HG03135 (cell line): Measurements from ENCODE around the gene MSX1.
A peak's percentile ranks its signal among the peaks of the same experiment; 100 is the strongest.

Experiments
- ATAC-seq: cut with Tn5 transposase; IDR thresholded peaks from one replicate; pipeline ENCODE4 v1.9.1; 2021; ENCODE audit warnings: mild to moderate bottlenecking, moderate library complexity; ENCODE audit not compliant: unreplicated experiment

MSX1 gene

GRCh38 chr4:4838936-4839810, 20.3 kb upstream of the MSX1 start:
- ATAC-seq, result no peak

DNA sequence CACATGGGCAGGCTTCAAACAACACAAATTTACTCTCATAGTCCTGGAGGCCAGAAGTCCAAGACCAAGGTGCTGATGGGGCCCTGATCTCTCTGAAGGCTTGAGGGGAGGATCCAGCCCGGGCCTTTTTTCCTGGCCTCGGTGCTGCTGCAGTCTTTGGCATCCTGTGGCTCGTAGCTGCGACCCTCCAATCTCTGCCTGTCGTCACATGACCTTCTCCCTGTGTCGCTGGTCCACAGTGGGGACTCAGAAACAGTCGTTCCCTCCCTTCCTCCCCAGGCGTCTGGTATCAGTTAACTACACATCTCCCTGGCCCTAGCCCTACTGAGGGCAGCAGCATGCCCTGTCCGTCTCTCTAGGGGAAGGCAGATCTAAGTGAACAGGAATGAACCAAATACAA, 19.1 kb upstream of the MSX1 start:
- ATAC-seq, result no peak

GRCh38 chr4:4841156-4841555, 18.3 kb upstream of the MSX1 start:
- no peak for ATAC-seq

- no peak for ATAC-seq
These were observed 16.7 kb upstream of the MSX1 start for GRCh38 chr4:4842476-4843441.

DNA sequence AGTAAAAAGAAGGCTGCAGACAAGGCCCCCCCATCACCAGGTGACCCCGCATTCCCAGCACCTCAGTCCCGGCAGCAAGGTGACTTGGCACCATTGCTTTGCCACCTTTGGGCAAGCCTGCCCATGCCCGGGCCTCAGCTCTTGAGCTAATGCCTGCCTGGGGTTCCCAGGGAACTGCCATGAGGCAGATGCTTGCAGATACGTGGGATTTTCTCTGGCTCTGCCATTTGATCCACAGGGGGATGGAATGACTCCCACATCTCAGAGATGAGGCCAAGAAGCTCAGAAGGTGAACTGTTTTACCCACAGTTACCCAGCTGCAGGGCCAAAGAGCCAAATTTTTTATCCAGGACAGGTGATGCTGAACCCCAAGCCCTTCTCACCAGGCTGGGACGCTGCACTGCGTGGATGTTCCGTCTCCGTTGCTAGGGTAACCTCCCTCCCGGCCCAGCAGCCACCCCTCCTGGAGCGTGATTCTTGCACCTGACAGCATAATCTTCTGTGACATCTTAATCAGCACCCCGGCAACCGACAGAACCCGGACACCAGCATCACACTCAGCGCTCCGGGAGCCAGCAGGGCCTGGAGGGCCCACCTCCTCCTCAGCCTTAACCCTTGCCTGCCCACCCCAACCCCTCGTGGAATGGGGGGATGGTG, 15.7 kb upstream of the MSX1 start:
- ATAC-seq, result no peak

GRCh38 chr4:4845027-4845426, 14.4 kb upstream of the MSX1 start:
- ATAC-seq, result no peak

DNA sequence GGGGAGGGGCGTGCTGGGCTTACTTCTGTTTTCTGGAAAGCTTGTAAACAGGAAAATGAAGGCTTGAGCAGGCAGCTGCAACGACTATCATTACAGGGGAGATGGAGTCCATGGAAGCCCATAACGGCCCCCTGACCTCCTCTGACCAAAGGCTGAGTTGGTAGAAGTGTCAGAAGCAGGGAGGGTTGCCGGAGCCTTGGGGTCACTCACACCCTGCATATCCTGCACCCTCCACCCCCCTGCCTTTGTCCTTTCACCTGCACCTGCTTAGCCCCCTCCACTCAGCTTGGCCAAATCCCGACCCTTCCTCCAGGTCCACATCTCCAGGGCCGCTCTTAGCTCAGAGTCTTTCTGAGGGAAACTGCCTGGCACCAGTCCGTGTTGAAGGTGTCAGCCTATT, 12.5 kb upstream of the MSX1 start:
- no peak for ATAC-seq

- no peak for ATAC-seq
These were observed 10.9 kb upstream of the MSX1 start for GRCh38 chr4:4848540-4848939.

GRCh38 chr4:4849106-4849505, 10.4 kb upstream of the MSX1 start:
- no peak for ATAC-seq

DNA sequence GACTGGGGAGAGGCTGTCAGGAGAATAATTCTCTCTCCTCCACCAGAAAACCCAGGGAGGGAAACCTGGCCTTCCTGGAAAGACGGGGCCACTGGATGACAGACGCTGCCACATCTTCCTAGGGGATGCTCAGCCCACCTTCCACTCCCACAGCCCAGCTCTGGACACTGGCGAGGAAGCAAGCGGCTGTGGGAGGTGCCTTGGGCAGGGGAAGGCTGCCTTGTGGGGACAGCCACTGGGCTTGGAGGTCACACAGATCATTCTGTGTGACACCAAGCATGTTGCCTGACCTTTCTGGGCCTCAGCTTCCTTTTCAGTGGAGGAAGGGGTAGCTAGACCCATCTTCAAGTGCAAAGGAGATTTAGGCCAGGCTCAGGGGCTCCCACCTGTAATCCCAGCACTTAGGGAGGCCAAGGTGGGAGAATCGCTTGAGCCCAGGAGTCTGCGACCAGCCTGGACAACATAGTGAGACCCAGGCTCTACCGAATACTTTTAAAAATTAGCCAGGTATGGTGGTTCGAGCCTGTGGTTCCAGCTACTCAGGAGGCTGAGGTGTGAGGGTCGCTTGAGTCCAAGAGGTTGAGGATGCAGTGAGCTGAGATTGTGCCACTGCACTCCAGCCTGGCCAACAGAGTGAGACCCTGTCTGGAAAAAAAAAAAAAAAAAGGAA, 9.8 kb upstream of the MSX1 start:
- ATAC-seq, result no peak

GRCh38 chr4:4851081-4851480, 8.4 kb upstream of the MSX1 start:
- ATAC-seq, result no peak

DNA sequence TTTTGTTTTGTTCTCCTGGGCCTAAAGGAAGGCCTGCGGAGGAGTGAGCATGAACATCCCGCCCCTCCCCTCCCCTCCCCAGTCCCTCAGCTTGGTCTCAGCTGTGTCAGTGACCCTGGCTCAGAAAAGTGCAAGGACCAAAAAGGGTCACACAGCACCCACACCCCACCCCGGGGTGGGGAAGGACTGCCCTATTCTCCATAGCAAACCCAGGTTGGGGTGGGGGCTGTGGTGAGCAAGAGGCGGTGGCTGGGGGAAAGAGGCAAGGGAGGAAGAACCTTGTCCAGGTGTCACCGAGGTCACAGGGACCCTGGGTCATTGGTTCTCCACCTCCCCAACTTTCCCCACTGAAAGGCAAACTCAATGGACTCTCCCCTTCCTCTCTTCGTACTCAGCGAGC, 7.6 kb upstream of the MSX1 start:
- no peak for ATAC-seq

DNA sequence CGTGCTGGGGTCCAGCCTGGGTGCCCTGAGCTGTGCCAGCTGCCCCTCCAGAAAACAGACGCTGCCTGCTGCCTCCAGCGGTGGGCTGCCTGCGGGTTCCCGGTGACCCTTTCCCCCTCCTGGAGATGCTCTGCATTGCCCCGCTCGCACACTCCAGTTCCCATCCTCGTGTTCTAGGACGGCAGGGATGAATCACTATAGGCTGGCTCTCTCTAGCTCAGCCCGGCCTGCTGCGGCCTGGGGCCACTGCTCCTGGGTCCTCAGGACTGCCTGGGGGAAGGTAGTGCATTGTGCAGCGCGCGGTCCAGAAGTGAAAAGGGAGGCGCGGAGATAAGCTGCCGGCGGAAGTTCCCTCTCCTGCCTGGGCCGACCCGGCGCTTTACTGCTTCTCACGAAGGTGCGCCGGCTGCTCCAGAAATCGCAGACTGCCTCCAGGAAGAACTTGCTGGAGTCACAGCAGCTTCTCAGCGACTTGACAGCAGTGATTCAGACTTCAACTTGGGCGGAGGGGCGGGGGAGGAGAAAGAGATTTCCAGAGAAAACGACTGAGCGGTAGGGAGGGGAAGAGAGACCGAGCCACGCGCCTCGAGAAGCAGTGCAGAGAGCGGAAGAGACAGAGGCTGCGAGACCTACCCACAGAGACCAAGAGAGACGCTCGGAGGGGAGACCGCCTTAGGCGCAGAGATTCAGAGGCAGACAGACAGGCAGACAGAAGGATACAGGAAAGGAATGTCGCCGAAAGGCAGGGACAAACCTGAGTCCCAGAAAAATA, 6.7 kb upstream of the MSX1 start:
- peak; percentile 50 for ATAC-seq

DNA sequence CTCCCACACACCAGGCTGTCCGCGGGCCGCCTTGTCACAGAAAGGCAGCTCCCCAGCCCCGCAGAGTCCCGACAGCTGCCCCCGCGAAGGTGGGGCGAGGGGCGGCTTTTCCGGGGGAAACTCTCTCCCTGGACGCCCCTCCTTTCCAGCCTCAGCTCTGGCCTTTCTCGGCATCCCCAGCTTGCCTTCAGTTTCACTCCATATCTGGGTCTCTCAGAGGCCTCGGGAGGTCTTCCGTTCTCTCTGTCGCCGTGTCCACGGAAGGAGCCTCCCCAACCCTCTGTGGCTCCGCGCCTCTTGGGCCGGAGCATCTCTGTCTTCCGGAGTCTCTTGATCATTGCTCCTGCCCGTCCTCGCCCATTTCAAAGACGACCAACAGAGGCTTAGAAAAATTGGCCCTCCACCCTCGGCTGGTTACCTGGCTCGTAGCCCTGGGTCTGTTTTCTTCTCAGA, 6.1 kb upstream of the MSX1 start:
- ATAC-seq, result peak; percentile 32

- ATAC-seq, result no peak
These were observed 5.4 kb upstream of the MSX1 start for GRCh38 chr4:4853921-4854648.

DNA sequence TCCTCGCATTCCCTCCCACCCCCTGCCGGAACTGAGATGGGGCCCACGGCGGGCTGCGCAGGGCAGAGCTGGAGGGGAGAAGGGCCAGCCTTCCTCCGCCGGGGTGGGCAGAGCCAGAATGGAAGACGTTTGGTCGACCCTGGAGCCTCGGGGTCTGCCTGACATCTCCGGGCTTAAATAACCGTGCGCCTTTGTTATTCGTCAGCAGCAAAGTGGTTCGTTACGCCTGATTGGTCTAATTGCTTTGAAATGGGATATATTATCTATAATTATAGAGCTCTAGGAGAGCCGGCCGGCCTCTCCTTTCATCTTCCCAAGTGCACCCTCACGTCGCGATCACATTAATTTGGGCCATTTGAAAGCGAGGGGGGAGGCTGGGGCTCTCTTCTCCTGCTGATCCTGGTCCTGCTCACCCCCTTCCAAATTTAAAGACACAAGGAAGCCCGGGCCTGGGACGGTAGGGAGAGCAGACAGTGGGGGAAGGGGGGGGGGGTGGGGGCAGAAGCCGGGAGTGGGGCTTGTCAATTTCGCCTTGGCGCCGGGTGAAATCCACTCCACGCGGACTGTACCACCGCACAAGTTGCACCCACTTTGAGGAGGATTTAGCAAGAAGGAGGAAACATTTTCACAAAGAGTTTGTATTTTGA, 4.7 kb upstream of the MSX1 start:
- no peak for ATAC-seq

GRCh38 chr4:4855301-4856070, 4.0 kb upstream of the MSX1 start:
- ATAC-seq, result no peak
